ENCODE measurements around the gene PRAMEF13.
"Not testable (repeated sequence)": the region's sequence is repeated elsewhere in the genome, so short reads cannot be mapped to it uniquely, and the experiment has no call there.

Gene PRAMEF13

DNA sequence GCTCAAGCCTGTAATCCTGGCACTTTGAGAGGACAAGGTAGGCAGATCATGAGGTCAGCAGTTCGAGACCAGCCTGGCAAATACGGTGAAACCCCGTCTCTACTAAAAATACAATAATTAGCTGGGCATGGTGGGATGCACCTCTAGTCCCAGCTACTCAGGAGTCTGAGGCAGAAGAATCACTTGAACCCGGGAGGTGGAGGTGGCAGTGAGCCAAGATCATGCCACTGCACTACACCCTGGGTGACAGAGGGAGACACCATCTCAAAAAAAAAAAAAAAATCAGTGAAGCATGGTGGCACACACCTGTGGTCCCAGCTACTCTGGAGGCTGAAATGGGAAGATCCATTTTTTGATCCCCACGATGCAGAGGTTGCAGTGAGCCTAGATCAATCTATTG, 28.9 kb upstream of the PRAMEF13 start:
- H3K36me3 ChIP-seq (ENCODE audit: control insufficient read depth, insufficient read depth, low read length, severe bottlenecking); H3K9ac ChIP-seq (ENCODE audit: low read length); H3K4me3 ChIP-seq (ENCODE audit: low read length); H3K9me3 ChIP-seq (ENCODE audit: control insufficient read depth, low read length); DNase-seq (ENCODE audit: low read depth); H3K27me3 ChIP-seq (replicated peaks; ENCODE audit: control insufficient read depth, insufficient read depth, low read length); H3K4me1 ChIP-seq (ENCODE audit: control insufficient read depth, insufficient read depth, low read length): not testable (repeated sequence)

DNA sequence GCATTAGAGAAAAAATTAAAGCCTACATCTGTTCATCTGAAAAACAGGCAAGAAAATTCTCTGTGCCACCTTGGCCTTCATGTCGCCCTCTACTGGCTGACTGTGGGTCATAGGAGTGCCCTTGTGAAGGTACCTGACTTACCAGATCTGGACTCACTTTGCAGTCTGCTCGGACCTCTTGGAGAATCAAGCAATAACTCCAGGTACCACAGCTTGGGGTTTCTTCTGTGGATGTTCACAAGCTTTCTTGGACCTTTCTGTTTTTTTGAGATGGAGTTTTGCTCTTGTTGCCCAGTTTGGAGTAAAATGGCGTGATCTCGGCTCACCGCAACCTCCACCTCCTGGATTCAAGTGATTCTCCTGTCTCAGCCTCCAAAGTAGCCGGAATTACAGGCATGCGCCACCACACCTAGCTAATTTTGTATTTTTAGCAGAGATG, 27.2 kb upstream of the PRAMEF13 start:
- Histone ChIP-seq H3K4me3 (ENCODE audit: low read length) (no peak overlapping the region), H3K9ac (ENCODE audit: low read length) (no peak overlapping the region), H3K27me3 (replicated peaks; ENCODE audit: control insufficient read depth, insufficient read depth, low read length) (peaks cover 6% of the 10 kb centered on the region), H3K36me3 (ENCODE audit: control insufficient read depth, insufficient read depth, low read length, severe bottlenecking) (no peaks in the 10 kb centered on the region), H3K9me3 (ENCODE audit: control insufficient read depth, low read length) (no peaks in the 10 kb centered on the region), H3K4me1 (ENCODE audit: control insufficient read depth, insufficient read depth, low read length) (no peaks in the 10 kb centered on the region)
- no peak for DNase-seq (ENCODE audit: low read depth)

DNA sequence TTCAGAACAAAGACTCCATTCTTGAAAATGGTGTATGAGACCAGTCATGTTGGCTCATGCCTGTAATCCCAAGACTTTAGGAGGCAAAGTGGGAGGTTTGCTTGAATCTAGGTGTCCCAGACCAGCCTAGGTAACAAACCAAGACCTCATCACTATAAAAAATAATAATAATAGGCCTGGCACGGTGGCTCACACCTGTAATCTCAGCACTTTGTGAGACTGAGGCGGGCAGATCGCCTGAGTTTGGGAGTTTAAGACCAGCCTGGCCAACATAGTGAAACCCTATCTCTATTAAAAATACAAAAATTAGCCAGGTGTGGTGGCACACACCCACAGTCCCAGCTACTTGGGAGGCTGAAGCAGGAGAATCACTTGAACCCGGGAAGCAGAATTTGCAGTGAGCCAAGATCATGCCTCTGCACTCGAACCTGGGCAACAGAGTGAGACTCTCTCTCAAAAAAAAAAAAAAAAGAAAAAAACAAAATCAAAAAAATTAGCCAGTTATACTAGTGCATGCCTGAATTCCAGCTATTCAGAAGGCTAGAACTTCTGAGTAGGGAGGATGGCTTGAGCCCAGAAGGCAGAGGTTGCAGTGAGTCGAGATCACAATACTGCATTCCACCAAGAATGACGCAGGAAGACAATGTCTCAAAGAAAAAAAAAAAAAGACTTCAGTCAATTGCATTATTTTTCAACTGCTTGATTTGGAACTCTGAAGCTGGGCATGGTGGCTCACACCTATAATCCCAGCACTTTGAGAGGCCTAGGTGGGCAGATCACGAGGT, 26.3 kb upstream of the PRAMEF13 start:
- H3K4me3 ChIP-seq (ENCODE audit: low read length); H3K4me1 ChIP-seq (ENCODE audit: control insufficient read depth, insufficient read depth, low read length); H3K27me3 ChIP-seq (replicated peaks; ENCODE audit: control insufficient read depth, insufficient read depth, low read length); DNase-seq (ENCODE audit: low read depth); H3K9ac ChIP-seq (ENCODE audit: low read length); H3K9me3 ChIP-seq (ENCODE audit: control insufficient read depth, low read length); H3K36me3 ChIP-seq (ENCODE audit: control insufficient read depth, insufficient read depth, low read length, severe bottlenecking): not testable (repeated sequence)

DNA sequence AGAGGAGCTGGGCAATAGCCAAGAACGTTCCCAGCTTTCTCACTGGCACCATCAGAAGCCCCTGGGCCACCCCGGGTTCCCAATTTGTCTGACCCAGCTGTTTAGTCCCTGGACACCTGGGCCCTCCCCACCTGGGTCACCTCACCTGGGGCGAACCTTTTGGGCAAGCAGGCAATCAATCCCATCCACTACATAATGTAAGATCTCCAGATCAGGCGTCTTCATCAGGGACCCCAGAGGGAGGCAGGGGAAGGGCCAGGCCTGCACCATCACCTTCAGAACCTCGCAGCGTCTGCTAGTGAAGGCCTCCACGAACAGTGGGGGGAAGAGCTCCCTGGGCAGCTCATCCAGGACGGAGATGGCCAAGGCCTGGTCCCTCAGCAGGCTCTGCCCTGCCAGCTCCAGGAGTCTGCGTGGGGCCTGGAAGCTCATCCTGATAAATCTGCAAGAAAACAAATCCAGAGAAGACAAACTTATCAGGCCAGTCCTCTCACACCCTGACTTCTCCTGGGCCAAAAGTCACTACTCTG, 24.5 kb upstream of the PRAMEF13 start, which contains the start of gene PRAMEF18:
PRAMEF18 (minus strand) TSS at position 480 of the 530 bp plus-strand sequence; CDS start at position 432, 48 bp downstream.
- H3K9me3 ChIP-seq (ENCODE audit: control insufficient read depth, low read length); H3K27me3 ChIP-seq (replicated peaks; ENCODE audit: control insufficient read depth, insufficient read depth, low read length); H3K4me1 ChIP-seq (ENCODE audit: control insufficient read depth, insufficient read depth, low read length); H3K36me3 ChIP-seq (ENCODE audit: control insufficient read depth, insufficient read depth, low read length, severe bottlenecking); H3K9ac ChIP-seq (ENCODE audit: low read length); DNase-seq (ENCODE audit: low read depth); H3K4me3 ChIP-seq (ENCODE audit: low read length): not testable (repeated sequence)

DNA sequence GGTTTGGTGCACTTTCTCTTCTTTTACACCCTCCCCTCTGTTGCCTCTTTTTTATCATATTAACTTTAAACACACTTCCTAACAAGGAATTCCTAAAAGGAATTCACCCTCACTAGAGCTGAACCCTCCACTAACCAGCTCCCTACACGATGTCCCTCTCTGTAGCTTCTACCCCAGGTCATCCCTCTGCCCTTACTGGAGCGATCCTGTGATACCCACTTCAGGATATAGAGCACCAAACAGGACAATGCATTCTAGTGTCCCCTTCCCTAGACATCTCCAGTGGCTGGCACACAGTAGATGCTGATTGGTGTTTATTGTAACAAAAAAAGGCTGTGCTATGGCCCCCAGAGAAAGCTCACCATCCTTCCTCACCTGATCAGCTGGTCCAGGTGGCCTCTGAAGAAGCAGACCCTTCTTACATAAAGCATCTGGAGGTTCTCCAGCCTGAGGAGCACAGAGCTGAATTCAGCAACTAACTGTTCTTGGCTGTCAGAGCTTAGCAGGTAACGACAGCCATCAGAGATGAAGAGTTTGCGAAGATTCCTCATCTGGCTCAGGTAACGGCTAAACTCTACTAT, 23.4 kb upstream of the PRAMEF13 start:
- DNase-seq (ENCODE audit: low read depth) = no peak
- Histone ChIP-seq H3K9me3 (ENCODE audit: control insufficient read depth, low read length) (no peaks in the 10 kb centered on the region), H3K4me3 (ENCODE audit: low read length) (no peak overlapping the region), H3K27me3 (replicated peaks; ENCODE audit: control insufficient read depth, insufficient read depth, low read length) (peaks cover 6% of the 10 kb centered on the region), H3K4me1 (ENCODE audit: control insufficient read depth, insufficient read depth, low read length) (no peaks in the 10 kb centered on the region), H3K36me3 (ENCODE audit: control insufficient read depth, insufficient read depth, low read length, severe bottlenecking) (no peaks in the 10 kb centered on the region), H3K9ac (ENCODE audit: low read length) (no peak overlapping the region)

DNA sequence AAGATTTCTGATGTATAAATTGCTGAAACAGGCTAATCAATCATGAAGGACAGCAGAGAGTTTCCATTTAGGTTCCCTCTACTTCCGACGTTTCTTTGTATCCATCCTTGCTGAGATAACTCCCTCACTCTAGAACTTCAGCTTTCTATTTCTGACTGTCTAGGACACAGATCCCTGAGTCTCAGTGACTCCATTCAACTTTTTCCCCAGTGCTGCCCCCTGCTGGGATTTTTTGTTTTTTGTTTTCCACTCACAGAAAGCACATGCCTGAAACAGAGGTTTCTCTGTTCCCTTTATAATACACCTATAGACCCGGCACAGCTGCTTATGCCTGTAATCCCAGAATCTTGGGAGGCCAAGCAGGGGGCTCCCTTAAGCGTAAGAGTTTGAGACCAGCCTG, 21.6 kb upstream of the PRAMEF13 start:
- not testable (repeated sequence) for H3K27me3 ChIP-seq (replicated peaks; ENCODE audit: control insufficient read depth, insufficient read depth, low read length); H3K9me3 ChIP-seq (ENCODE audit: control insufficient read depth, low read length); DNase-seq (ENCODE audit: low read depth); H3K4me1 ChIP-seq (ENCODE audit: control insufficient read depth, insufficient read depth, low read length); H3K4me3 ChIP-seq (ENCODE audit: low read length); H3K36me3 ChIP-seq (ENCODE audit: control insufficient read depth, insufficient read depth, low read length, severe bottlenecking); H3K9ac ChIP-seq (ENCODE audit: low read length)

DNA sequence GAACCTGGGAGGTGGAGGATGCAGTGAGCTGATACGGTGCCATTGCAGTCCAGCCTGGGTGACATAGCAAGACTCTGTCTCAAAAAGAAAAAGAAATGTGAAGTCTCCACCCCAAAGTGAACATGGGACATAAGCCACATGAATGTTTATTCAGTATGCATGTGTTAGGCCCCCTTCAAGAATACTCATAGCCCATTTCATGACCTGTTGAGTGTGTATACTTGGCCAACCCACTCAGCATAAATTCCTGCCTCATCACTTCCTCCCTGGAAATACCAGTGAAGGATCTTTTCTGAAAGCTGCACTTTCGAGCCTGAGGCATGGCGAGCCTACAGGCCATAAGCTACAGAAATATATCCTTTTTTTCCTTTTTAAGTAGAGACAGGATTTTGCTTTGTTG, 18.0 kb upstream of the PRAMEF13 start:
- H3K9me3 ChIP-seq (ENCODE audit: control insufficient read depth, low read length); H3K4me3 ChIP-seq (ENCODE audit: low read length); H3K4me1 ChIP-seq (ENCODE audit: control insufficient read depth, insufficient read depth, low read length); H3K9ac ChIP-seq (ENCODE audit: low read length); DNase-seq (ENCODE audit: low read depth); H3K36me3 ChIP-seq (ENCODE audit: control insufficient read depth, insufficient read depth, low read length, severe bottlenecking); H3K27me3 ChIP-seq (replicated peaks; ENCODE audit: control insufficient read depth, insufficient read depth, low read length): not testable (repeated sequence)

DNA sequence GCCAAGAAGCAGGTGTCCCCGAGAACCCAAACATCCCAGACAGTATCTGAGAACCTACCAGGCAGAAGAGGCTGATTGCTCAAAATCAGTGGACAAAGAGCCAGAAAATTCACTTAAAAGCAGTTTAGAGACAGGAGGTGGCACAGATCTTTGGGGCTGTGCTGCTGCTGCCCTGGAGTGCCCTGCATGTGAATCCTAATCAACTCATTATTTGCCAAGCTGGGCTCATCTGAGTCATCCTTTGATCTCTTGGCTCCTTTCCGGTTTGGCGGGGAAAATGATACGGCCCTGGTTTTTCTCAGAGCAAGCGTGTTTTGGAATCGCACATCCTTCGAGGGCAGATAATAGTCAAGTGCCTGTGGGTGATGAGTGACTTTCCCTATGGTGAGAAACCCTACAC, 15.4 kb upstream of the PRAMEF13 start:
- H3K4me1 ChIP-seq (ENCODE audit: control insufficient read depth, insufficient read depth, low read length); H3K9ac ChIP-seq (ENCODE audit: low read length); DNase-seq (ENCODE audit: low read depth): not testable (repeated sequence)

DNA sequence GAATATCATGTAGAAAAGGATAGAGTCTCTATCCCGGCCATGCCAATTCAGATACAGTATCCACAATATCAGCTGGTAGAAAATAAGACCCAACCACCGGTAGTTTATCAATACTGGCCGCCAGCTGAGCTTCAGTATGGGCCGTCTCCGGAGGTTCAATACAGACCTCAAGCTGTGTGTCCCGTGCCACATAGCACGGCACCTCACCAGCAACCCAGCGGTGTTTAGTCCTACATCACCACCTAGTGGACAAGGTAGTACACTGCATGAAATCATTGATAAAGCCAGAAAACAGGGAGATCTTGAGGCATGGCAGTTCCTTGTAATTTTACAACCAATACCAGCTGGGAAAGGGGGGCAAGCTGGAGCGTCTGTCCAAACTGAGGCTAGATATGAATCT, 7.5 kb upstream of the PRAMEF13 start:
- not testable (repeated sequence) for H3K9ac ChIP-seq (ENCODE audit: low read length); H3K36me3 ChIP-seq (ENCODE audit: control insufficient read depth, insufficient read depth, low read length, severe bottlenecking); H3K4me1 ChIP-seq (ENCODE audit: control insufficient read depth, insufficient read depth, low read length); DNase-seq (ENCODE audit: low read depth); H3K9me3 ChIP-seq (ENCODE audit: control insufficient read depth, low read length); H3K4me3 ChIP-seq (ENCODE audit: low read length); H3K27me3 ChIP-seq (replicated peaks; ENCODE audit: control insufficient read depth, insufficient read depth, low read length)

More for the DNA sequence above, 15.4 kb upstream of the PRAMEF13 start:
- not testable (repeated sequence) for H3K27me3 ChIP-seq (replicated peaks; ENCODE audit: control insufficient read depth, insufficient read depth, low read length); H3K4me3 ChIP-seq (ENCODE audit: low read length); H3K9me3 ChIP-seq (ENCODE audit: control insufficient read depth, low read length); H3K36me3 ChIP-seq (ENCODE audit: control insufficient read depth, insufficient read depth, low read length, severe bottlenecking)

DNA sequence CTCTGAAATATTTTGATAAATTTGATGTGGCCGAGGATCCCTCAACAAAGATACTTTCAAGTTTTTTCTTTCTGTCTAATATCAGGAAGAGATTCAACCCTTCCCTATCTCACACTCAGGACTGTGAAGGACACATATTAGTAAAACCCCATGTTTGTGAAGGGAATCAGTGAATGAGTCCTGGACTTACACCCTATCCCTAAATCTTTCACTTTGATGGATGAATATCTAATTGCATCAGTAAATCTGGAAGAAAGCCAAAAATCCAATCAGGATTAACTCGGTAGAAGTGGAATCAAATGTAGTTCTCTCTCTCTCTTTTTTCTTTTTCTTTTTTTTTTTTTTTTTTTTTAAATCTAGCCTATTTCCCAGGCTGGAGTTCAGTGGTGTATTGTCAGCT, 29.7 kb downstream of the PRAMEF13 start, which contains the start of gene PRAMEF9:
PRAMEF9 (plus strand) TSS at position 301 of the 400 bp plus-strand sequence. CDS start 3,433 bp downstream, outside the sequence.
- H3K4me3 ChIP-seq (ENCODE audit: low read length); H3K9ac ChIP-seq (ENCODE audit: low read length); DNase-seq (ENCODE audit: low read depth); H3K4me1 ChIP-seq (ENCODE audit: control insufficient read depth, insufficient read depth, low read length); H3K9me3 ChIP-seq (ENCODE audit: control insufficient read depth, low read length); H3K27me3 ChIP-seq (replicated peaks; ENCODE audit: control insufficient read depth, insufficient read depth, low read length); H3K36me3 ChIP-seq (ENCODE audit: control insufficient read depth, insufficient read depth, low read length, severe bottlenecking): not testable (repeated sequence)

DNA sequence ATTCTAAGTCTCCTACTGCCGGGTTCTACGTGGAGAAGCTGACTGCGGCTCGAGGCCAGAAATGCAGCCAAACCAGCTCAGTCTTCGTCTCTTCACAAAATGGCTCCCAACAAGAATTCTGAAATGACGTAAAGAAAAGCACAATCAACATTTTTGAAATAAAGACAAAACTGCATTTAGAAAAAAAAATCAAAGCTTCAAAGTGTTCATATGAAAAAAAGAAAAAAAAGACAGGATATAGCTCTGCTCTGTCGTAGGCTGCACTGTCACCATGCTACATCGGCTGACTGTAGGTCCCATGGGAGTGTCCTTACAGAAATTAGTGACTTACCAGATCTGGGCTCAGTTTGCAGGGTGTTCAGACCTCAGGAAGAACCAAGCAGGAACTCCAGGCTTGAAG, 35.7 kb downstream of the PRAMEF13 start, which contains the start of gene HNRNPCL4:
HNRNPCL4 (minus strand) TSS at position 101 of the 400 bp plus-strand sequence. CDS start 164 bp downstream, outside the sequence.
- not testable (repeated sequence) for H3K9me3 ChIP-seq (ENCODE audit: control insufficient read depth, low read length); DNase-seq (ENCODE audit: low read depth); H3K9ac ChIP-seq (ENCODE audit: low read length); H3K4me1 ChIP-seq (ENCODE audit: control insufficient read depth, insufficient read depth, low read length); H3K27me3 ChIP-seq (replicated peaks; ENCODE audit: control insufficient read depth, insufficient read depth, low read length); H3K36me3 ChIP-seq (ENCODE audit: control insufficient read depth, insufficient read depth, low read length, severe bottlenecking); H3K4me3 ChIP-seq (ENCODE audit: low read length)

Data from adipocyte (in vitro differentiated cells).